Tibial nerve (tissue), 4 donors: Measurements from ENCODE around the gene CAMK1D.

Experiments used
- EP300 ChIP-seq, 2 donors: sonication (generic); formaldehyde crosslinking; IDR thresholded peaks; one replicate each; pipeline ENCODE4 v1.6.1; 2017; ENCODE audit warnings: antibody characterized with exemption in 2 of 2, mild to moderate bottlenecking in 1 of 2
- POLR2A ChIP-seq, 2 donors: fragments of 450-650 bp; IDR thresholded peaks; one replicate each; pipeline ENCODE4 v1.6.1; 2017; ENCODE audit warnings: antibody characterized with exemption in 2 of 2, mild to moderate bottlenecking in 2 of 2, moderate library complexity in 2 of 2
- TF ChIP-seq, protein P1 (sequence below), 5 experiments: fragments of 200-600 bp in 3 of 5; fragments of 450-650 bp in 2 of 5; sonication (generic) in 3 of 5; IDR thresholded peaks; one replicate each; pipeline ENCODE4 v1.5.1; 2016 to 2019; ENCODE audit warnings: antibody characterized with exemption in 5 of 5, mild to moderate bottlenecking in 3 of 5, moderate library complexity in 2 of 5

DNA sequence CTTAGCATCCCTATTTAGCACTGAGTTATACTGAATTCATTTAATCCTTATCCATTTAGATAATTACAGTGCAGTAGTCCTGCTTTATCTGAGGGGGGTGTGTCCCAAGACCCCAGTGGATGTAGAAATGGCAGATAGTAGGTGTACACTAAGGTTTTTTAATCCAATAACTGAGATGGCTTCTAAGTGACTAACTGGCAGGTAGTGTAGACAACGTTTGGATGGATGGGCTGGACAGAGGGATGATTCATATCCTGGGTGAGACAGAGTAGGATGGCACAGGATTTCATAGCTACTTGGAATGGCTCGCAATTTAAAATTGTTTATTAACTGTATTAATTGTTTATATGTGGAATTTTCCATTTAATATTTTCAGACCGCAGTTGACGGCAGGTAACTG lies 356.6 kb downstream of the CAMK1D start:
- TF ChIP-seq, protein P1, sequence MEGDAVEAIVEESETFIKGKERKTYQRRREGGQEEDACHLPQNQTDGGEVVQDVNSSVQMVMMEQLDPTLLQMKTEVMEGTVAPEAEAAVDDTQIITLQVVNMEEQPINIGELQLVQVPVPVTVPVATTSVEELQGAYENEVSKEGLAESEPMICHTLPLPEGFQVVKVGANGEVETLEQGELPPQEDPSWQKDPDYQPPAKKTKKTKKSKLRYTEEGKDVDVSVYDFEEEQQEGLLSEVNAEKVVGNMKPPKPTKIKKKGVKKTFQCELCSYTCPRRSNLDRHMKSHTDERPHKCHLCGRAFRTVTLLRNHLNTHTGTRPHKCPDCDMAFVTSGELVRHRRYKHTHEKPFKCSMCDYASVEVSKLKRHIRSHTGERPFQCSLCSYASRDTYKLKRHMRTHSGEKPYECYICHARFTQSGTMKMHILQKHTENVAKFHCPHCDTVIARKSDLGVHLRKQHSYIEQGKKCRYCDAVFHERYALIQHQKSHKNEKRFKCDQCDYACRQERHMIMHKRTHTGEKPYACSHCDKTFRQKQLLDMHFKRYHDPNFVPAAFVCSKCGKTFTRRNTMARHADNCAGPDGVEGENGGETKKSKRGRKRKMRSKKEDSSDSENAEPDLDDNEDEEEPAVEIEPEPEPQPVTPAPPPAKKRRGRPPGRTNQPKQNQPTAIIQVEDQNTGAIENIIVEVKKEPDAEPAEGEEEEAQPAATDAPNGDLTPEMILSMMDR (IDR thresholded peaks at IDR 0.05), result no peak
- no peak for TF ChIP-seq POLR2A (IDR thresholded peaks at IDR 0.05)
- TF ChIP-seq EP300 (IDR thresholded peaks at IDR 0.05), result no peak
